Suprapubic skin (tissue), 4 donors: Measurements from ENCODE around the gene ADORA2A. TPM values are rescaled to one million over a fixed set of nuclear protein-coding genes. Genes with fewer than 3 reads are reported as not detected.

ENCODE experiments used
- DNase-seq, 2 donors: peaks; one replicate each; pipeline ENCODE4 v3.0.0-alpha.2; 2019; ENCODE audit warnings: low spot score in 2 of 2
- H3K27ac ChIP-seq: fragments of 200-600 bp; sonication (generic); one replicate; pipeline ENCODE4 v1.5.1; 2019
- H3K27me3 ChIP-seq: fragments of 200-600 bp; sonication (generic); one replicate; pipeline ENCODE4 v1.5.1; 2019
- H3K36me3 ChIP-seq: fragments of 200-600 bp; sonication (generic); one replicate; pipeline ENCODE4 v1.5.1; 2019
- H3K4me1 ChIP-seq: fragments of 200-600 bp; sonication (generic); one replicate; pipeline ENCODE4 v1.5.1; 2019
- H3K4me3 ChIP-seq: fragments of 200-600 bp; sonication (generic); one replicate; pipeline ENCODE4 v1.5.1; 2019; ENCODE audit warnings: mild to moderate bottlenecking
- H3K9me3 ChIP-seq: fragments of 200-600 bp; sonication (generic); one replicate; pipeline ENCODE4 v1.5.1; 2019
- CTCF ChIP-seq, 2 donors: fragments of 200-600 bp in 1 of 2; fragments of 450-650 bp in 1 of 2; sonication (generic) in 1 of 2; IDR thresholded peaks; one replicate each; pipeline ENCODE4 v1.5.1; 2016 to 2019; ENCODE audit warnings: antibody characterized with exemption in 2 of 2, mild to moderate bottlenecking in 1 of 2, moderate library complexity in 1 of 2
- EP300 ChIP-seq: sonication (generic); formaldehyde crosslinking; IDR thresholded peaks from one replicate; pipeline ENCODE4 v1.6.1; 2017; ENCODE audit warnings: antibody characterized with exemption
- POLR2A ChIP-seq, 2 donors: fragments of 450-650 bp; IDR thresholded peaks; one replicate each; pipeline ENCODE4 v1.6.1; 2017; ENCODE audit warnings: antibody characterized with exemption in 2 of 2, mild to moderate bottlenecking in 2 of 2, moderate library complexity in 2 of 2
- POLR2AphosphoS5 ChIP-seq, 3 donors: sonication (generic); formaldehyde crosslinking; IDR thresholded peaks; one replicate each; pipeline ENCODE4 v1.6.1; 2017; ENCODE audit warnings: antibody characterized with exemption in 3 of 3
- WGBS: methylation state at CpG from one replicate; pipeline ENCODE4 v1.1.5; 2018; 5-methylcytosine and 5-hydroxymethylcytosine counted together
- total RNA-seq, 4 donors: library from RNA; depleted of rRNA; stranded (reverse); fragments of >200 nt; gene quantifications; one replicate each; pipeline ENCODE4 v1.1.0, GENCODE V29; 2016

ADORA2A gene
- total RNA-seq, 4 donors from 2014 or later, result 2.2 to 5.1 (median 3.4) TPM

DNA sequence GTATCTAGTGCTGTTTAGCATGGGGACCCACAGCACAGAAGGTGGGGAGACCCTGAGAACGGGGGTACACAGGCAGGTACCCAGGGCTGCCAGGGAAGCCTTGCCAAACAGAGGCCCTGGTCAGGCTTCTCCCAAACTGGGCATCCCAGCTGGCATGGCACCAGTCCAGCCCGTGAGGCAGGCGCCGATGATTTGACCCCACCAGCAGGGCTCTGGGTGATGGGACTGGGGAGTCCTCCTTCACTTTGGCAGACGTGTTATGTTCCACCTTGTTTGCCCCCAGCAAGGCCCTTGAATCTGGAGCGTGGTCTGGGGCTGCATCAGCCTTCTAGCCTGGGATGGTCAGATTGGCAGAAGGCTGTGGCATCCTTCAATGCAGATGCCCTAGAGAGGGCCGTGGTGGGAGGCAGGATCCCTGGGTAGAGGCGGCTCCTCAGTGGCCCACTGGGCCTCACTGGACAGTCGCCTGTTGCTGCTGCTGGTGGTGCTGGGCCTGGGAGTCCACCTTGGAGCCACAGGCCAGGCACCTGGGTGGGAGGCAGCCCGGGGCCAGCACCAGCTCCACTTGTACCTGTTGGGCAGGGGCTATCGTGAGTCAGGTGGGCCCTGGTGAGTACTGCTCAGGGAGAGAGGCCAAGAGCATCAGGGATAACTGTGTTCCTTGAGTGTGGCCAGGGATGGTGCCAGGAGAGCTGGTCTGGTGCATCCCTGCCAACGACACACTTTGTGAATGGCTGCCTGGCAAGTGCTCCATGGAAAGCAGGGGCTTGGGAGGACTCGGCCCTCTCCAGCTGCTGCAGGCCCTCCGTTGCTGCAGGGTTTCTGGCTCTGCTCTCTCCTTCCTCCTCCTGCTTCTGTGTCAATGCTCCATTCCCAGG lies 3.3 kb downstream of the ADORA2A start:
- TF ChIP-seq CTCF (IDR thresholded peaks at IDR 0.05) (no peak), EP300 (no peak), POLR2AphosphoS5 (IDR thresholded peaks at IDR 0.05) (no peak), POLR2A (IDR thresholded peaks at IDR 0.05) (no peak)
- peak in 1 of 2 donors; percentile 62 for DNase-seq
- Histone ChIP-seq H3K9me3 (no peaks in the 10 kb centered on the region), H3K27me3 (peaks cover 16% of the 10 kb centered on the region), H3K4me3 (no peak overlapping the region), H3K27ac (no peak overlapping the region), H3K4me1 (peaks cover 43% of the 10 kb centered on the region), H3K36me3 (no peaks in the 10 kb centered on the region)
- WGBS, result 70% methylated on average over 5 of the region's 14 CpGs

GRCh38 chr22:24431309-24432034 lies 4.1 kb downstream of the ADORA2A start:
- no peaks in the 10 kb centered on the region for H3K36me3 ChIP-seq
- no peak overlapping the region for H3K27ac ChIP-seq
- H3K9me3 ChIP-seq, result no peaks in the 10 kb centered on the region
- no peak overlapping the region for H3K4me3 ChIP-seq
- peak in 1 of 2 donors; percentile 37 for DNase-seq
- H3K27me3 ChIP-seq, result peaks cover 11% of the 10 kb centered on the region
- H3K4me1 ChIP-seq, result peaks cover 43% of the 10 kb centered on the region
- TF ChIP-seq CTCF (IDR thresholded peaks at IDR 0.05) (no peak), POLR2A (IDR thresholded peaks at IDR 0.05) (no peak), POLR2AphosphoS5 (IDR thresholded peaks at IDR 0.05) (no peak), EP300 (no peak)
- 84% methylated on average over 8 of the region's 9 CpGs for WGBS

DNA sequence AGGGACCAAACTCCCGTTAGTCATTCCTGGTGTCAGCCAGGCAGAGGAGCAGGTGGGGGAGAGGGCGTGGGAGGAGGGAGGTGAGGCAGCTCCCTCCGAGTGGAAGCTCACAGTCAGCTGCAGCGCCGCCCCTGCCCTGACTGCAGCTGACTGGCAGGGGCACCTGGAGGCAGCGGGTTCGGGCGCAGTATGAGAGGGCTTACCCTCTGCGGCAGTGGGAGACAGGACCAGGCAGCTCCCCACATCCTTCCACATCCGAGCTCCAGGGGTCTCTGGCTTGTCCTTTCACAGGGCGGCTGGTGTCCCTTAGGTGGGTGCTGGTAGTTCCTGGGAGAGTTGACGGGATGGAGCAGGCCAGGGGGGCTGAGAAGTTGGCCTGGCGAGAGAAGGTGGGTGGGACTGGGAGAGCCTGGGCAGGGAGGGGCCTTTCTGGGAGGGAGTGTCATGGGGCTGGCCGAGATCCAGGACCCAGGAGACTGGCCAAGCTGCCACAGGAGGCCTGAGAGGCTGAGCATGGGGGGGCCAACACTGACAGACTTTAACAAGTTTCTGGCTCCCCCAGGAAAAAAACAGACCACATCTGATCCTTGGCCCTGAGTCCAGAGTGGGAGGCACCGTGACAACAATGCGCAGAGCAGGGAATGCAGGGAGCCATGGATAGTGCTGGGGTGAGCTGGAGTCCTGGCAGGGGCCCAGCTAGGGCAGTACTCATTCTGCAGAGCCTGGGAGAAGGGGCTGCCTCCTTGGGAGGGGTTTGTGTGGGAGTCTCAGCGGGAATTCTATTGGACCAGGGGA lies 4.9 kb downstream of the ADORA2A start:
- 43% methylated on average over 9 of the region's 17 CpGs for WGBS
- no peak overlapping the region for H3K4me3 ChIP-seq
- peak in 1 of 2 donors; percentile 61 for DNase-seq
- no peak for TF ChIP-seq EP300
- no peak for TF ChIP-seq CTCF (IDR thresholded peaks at IDR 0.05)
- TF ChIP-seq POLR2A (IDR thresholded peaks at IDR 0.05), result no peak
- no peak for TF ChIP-seq POLR2AphosphoS5 (IDR thresholded peaks at IDR 0.05)
- peaks cover 3% of the 10 kb centered on the region for H3K27me3 ChIP-seq
- H3K36me3 ChIP-seq, result no peaks in the 10 kb centered on the region
- H3K9me3 ChIP-seq, result no peaks in the 10 kb centered on the region
- H3K27ac ChIP-seq, result no peak overlapping the region
- H3K4me1 ChIP-seq, result peaks cover 43% of the 10 kb centered on the region

DNA sequence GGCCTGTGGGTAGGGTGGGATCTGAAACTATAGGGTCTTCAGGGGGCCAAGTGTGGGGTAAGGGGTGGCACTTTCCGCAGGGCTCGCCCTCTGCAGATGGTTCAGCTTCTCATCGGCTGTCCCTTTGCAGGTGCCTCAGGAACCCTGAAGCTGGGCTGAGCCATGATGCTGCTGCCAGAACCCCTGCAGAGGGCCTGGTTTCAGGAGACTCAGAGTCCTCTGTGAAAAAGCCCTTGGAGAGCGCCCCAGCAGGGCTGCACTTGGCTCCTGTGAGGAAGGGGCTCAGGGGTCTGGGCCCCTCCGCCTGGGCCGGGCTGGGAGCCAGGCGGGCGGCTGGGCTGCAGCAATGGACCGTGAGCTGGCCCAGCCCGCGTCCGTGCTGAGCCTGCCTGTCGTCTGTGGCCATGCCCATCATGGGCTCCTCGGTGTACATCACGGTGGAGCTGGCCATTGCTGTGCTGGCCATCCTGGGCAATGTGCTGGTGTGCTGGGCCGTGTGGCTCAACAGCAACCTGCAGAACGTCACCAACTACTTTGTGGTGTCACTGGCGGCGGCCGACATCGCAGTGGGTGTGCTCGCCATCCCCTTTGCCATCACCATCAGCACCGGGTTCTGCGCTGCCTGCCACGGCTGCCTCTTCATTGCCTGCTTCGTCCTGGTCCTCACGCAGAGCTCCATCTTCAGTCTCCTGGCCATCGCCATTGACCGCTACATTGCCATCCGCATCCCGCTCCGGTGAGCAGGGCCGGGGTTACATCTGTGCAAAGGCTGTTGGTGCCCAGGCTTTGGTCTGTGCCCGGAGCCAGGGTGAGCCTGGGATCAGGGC lies 5.8 kb downstream of the ADORA2A start:
- Histone ChIP-seq H3K4me1 (peaks cover 43% of the 10 kb centered on the region), H3K27me3 (no peaks in the 10 kb centered on the region), H3K9me3 (no peaks in the 10 kb centered on the region), H3K27ac (no peak overlapping the region), H3K36me3 (no peaks in the 10 kb centered on the region), H3K4me3 (no peak overlapping the region)
- WGBS, result 91% methylated on average over 32 of the region's 34 CpGs
- TF ChIP-seq POLR2AphosphoS5 (IDR thresholded peaks at IDR 0.05), result no peak
- no peak for TF ChIP-seq EP300
- TF ChIP-seq POLR2A (IDR thresholded peaks at IDR 0.05), result no peak
- TF ChIP-seq CTCF (IDR thresholded peaks at IDR 0.05), result no peak
- DNase-seq, result peak in 1 of 2 donors; percentile 55
